Keratinocyte (primary cell): Measurements from ENCODE around the gene CNTLN. TPM values are rescaled to one million over a fixed set of nuclear protein-coding genes. Genes with fewer than 3 reads are reported as not detected.

Experiments used
- DNase-seq: peaks from one replicate; pipeline ENCODE4 v3.0.0-alpha.2; 2011; ENCODE audit warnings: low read depth, missing footprints, low spot score
- FAIRE-seq: peaks from 2 replicates; lab custom pipeline; 2011; peaks lifted over from hg19 to GRCh38; lab: Jason Lieb, UNC
- H2AFZ ChIP-seq: 2 replicates; pipeline ENCODE4 v1.6.0; 2012; ENCODE audit warnings: low read length, control low read depth, inconsistent platforms; ENCODE audit not compliant: control insufficient read depth
- H3K27ac ChIP-seq: 2 replicates; pipeline ENCODE4 v1.5.1; 2011; ENCODE audit warnings: low read length; ENCODE audit not compliant: control insufficient read depth, insufficient read depth
- H3K27me3 ChIP-seq: 3 replicates; pipeline ENCODE4 v1.6.0; 2011; ENCODE audit warnings: low read length; ENCODE audit not compliant: control insufficient read depth, insufficient read depth; ENCODE audit errors: extremely low read depth
- H3K36me3 ChIP-seq, 2 experiments: 2 replicates in 1 of 2; 3 replicates in 1 of 2; pipeline ENCODE4 v1.5.1; 2011; ENCODE audit warnings: low read length in 2 of 2, mild to moderate bottlenecking in 1 of 2; ENCODE audit not compliant: control insufficient read depth in 2 of 2, insufficient read depth in 2 of 2; ENCODE audit errors: extremely low read depth in 1 of 2
- H3K4me1 ChIP-seq: 3 replicates; pipeline ENCODE4 v1.5.1; 2011; ENCODE audit warnings: low read length; ENCODE audit not compliant: control insufficient read depth, insufficient read depth; ENCODE audit errors: extremely low read depth
- H3K4me2 ChIP-seq: 3 replicates; pipeline ENCODE4 v1.6.0; 2011; ENCODE audit warnings: low read depth, low read length; ENCODE audit not compliant: control insufficient read depth, insufficient read depth; ENCODE audit errors: extremely low read depth
- H3K4me3 ChIP-seq, 3 experiments: fragments of 200-600 bp in 1 of 3; sonication (generic) in 1 of 3; 2 replicates in 2 of 3; 3 replicates in 1 of 3; pipeline ENCODE4 v1.5.1; 2011 to 2016; ENCODE audit warnings: low read length in 3 of 3, mild to moderate bottlenecking in 3 of 3, control low read depth in 2 of 3, inconsistent platforms in 1 of 3, low read depth in 1 of 3, mixed read lengths in 1 of 3, mixed run types in 1 of 3, moderate library complexity in 1 of 3; ENCODE audit not compliant: control insufficient read depth in 2 of 3, insufficient read depth in 2 of 3; ENCODE audit errors: extremely low read depth in 1 of 3
- H3K79me2 ChIP-seq: 2 replicates; pipeline ENCODE4 v1.6.0; 2012; ENCODE audit warnings: low read length; ENCODE audit not compliant: control insufficient read depth, insufficient read depth
- H3K9ac ChIP-seq: 3 replicates; pipeline ENCODE4 v1.6.0; 2011; ENCODE audit warnings: low read length; ENCODE audit not compliant: control insufficient read depth, insufficient read depth; ENCODE audit errors: extremely low read depth
- H3K9me1 ChIP-seq: 3 replicates; pipeline ENCODE4 v1.6.0; 2011; ENCODE audit warnings: low read length; ENCODE audit not compliant: control insufficient read depth, insufficient read depth; ENCODE audit errors: extremely low read depth
- H3K9me3 ChIP-seq: 2 replicates; pipeline ENCODE4 v1.5.1; 2012; ENCODE audit warnings: low read depth, low read length; ENCODE audit not compliant: control insufficient read depth
- H4K20me1 ChIP-seq: 3 replicates; pipeline ENCODE4 v1.6.0; 2011; ENCODE audit warnings: low read length; ENCODE audit not compliant: control insufficient read depth, insufficient read depth; ENCODE audit errors: extremely low read depth
- CTCF ChIP-seq, 3 experiments: IDR thresholded peaks in 1 of 3; conservative IDR thresholded peaks in 1 of 3; optimal IDR thresholded peaks in 1 of 3; 2 replicates in 2 of 3; 3 replicates in 1 of 3; pipeline versions ENCODE3 to v1.5.1; 2011; ENCODE audit warnings: low read length in 3 of 3, mild to moderate bottlenecking in 3 of 3, moderate library complexity in 2 of 3, control low read depth in 1 of 3, inconsistent platforms in 1 of 3; ENCODE audit not compliant: insufficient read depth in 2 of 3; ENCODE audit errors: extremely low read depth in 1 of 3
- EZH2 ChIP-seq: IDR thresholded peaks from one replicate; pipeline ENCODE4 v1.6.1; 2012; ENCODE audit warnings: inconsistent platforms, mild to moderate bottlenecking, low read length, moderate library complexity
- dilution Hi-C: fragments of 300-500 bp; cut with MboI; formaldehyde crosslinking; loops from one replicate; pipeline ENCODE4 v1.7.0; 2020; ENCODE audit warnings: low sequenced_read_pairs; ENCODE audit not compliant: extremely low pct_ligation_motif_present
- polyA plus RNA-seq, 5 experiments: library from polyadenylated mRNA; depleted of rRNA in 3 of 5; stranded (reverse) in 3 of 5; stranded (forward) in 1 of 5; unstranded in 1 of 5; fragments of >200 nt; gene quantifications; 1 replicate in 1 of 5; 2 replicates in 3 of 5; 3 replicates in 1 of 5; pipeline versions ENCODE4 v1.2.1 to v1.2.3, GENCODE V29; 2011 to 2012; ENCODE audit warnings: missing spikeins in 2 of 5, low read depth in 1 of 5, low replicate concordance in 1 of 5

Gene CNTLN
- polyA plus RNA-seq, 1 donor (not counting 4 experiments of a cell fraction or from before 2014, with no cell fraction given) = 2.4 TPM

- Histone ChIP-seq H3K9me3 (no peaks in the 10 kb centered on the region), H3K9me1 (no peaks in the 10 kb centered on the region), H3K4me1 (no peaks in the 10 kb centered on the region), H2AFZ (no peak overlapping the region), H3K36me3 (no peaks in the 10 kb centered on the region), H4K20me1 (no peaks in the 10 kb centered on the region), H3K9ac (no peak overlapping the region), H3K4me3 (no peak overlapping the region), H3K27me3 (no peaks in the 10 kb centered on the region), H3K79me2 (no peaks in the 10 kb centered on the region), H3K27ac (no peak overlapping the region), H3K4me2 (no peak overlapping the region)
- TF ChIP-seq CTCF (optimal IDR thresholded peaks at IDR 0.05 in 1 of 3, IDR thresholded peaks at IDR 0.05 in 1 of 3, conservative IDR thresholded peaks at IDR 0.05 in 1 of 3; ENCODE audit: extremely low read depth in 1 of 3, insufficient read depth in 2 of 3, low read length in 3 of 3) = no peak
- no peak for TF ChIP-seq EZH2
- DNase-seq (no peak), FAIRE-seq (no peak)
- dilution Hi-C loops = no loop called here
Observed at GRCh38 chr9:17361378-17361777, 226.5 kb downstream of the CNTLN start.

- Histone ChIP-seq H3K79me2 (no peaks in the 10 kb centered on the region), H3K4me2 (no peak overlapping the region), H3K4me3 (no peak overlapping the region), H3K36me3 (no peaks in the 10 kb centered on the region), H3K4me1 (no peaks in the 10 kb centered on the region), H2AFZ (no peak overlapping the region), H4K20me1 (no peaks in the 10 kb centered on the region), H3K9ac (no peak overlapping the region), H3K9me1 (no peaks in the 10 kb centered on the region), H3K27ac (no peak overlapping the region), H3K9me3 (no peaks in the 10 kb centered on the region), H3K27me3 (no peaks in the 10 kb centered on the region)
- FAIRE-seq (no peak), DNase-seq (no peak)
- TF ChIP-seq CTCF (optimal IDR thresholded peaks at IDR 0.05 in 1 of 3, IDR thresholded peaks at IDR 0.05 in 1 of 3, conservative IDR thresholded peaks at IDR 0.05 in 1 of 3; ENCODE audit: extremely low read depth in 1 of 3, insufficient read depth in 2 of 3, low read length in 3 of 3) = no peak
- TF ChIP-seq EZH2 = no peak
- dilution Hi-C loops = no loop called here
Observed at GRCh38 chr9:17367035-17367434, 232.2 kb downstream of the CNTLN start.
